PC-9 (cell line): ENCODE data around the gene AS3MT. TPM values are rescaled to one million over a fixed set of nuclear protein-coding genes. Genes with fewer than 3 reads are reported as not detected.
"Not testable (repeated sequence)": the region's sequence is repeated elsewhere in the genome, so short reads cannot be mapped to it uniquely, and the experiment has no call there.

Experiments used
- BruUV-seq: library from RNA; stranded (reverse); fragments of 400-500 nt; replicated peaks from 2 replicates; lab custom pipeline; 2021; lab: Mats Ljungman, UMichigan
- CTCF ChIA-PET: fragments of 300-600 bp; sonication (Branson Sonifier 250); formaldehyde crosslinking; loops from one replicate; lab custom pipeline; 2022; ENCODE audit warnings: antibody characterized with exemption; lab: Charles Lee
- POLR2A ChIA-PET: fragments of 300-600 bp; sonication (Branson Sonifier 250); formaldehyde crosslinking; loops from one replicate; lab custom pipeline; 2022; ENCODE audit warnings: antibody characterized with exemption; ENCODE audit not compliant: unreplicated experiment; lab: Charles Lee
- DNase-seq, 2 experiments: peaks; one replicate each; pipeline versions ENCODE4 v3.0.0 to v3.0.0-alpha.2; 2015 to 2022; ENCODE audit warnings: mixed read lengths in 1 of 2
- H2AFZ ChIP-seq: fragments of 200-600 bp; sonication (generic); 2 replicates; pipeline ENCODE4 v1.8.1; 2017; ENCODE audit warnings: antibody characterized with exemption
- H3F3A ChIP-seq: fragments of 200-600 bp; sonication (generic); 2 replicates; pipeline ENCODE4 v1.8.1; 2017; ENCODE audit warnings: antibody characterized with exemption, mild to moderate bottlenecking, low read depth; ENCODE audit not compliant: insufficient read depth
- H3K27ac ChIP-seq: fragments of 200-600 bp; sonication (generic); 2 replicates; pipeline ENCODE4 v1.6.1; 2016; ENCODE audit warnings: mixed run types
- H3K27me3 ChIP-seq: fragments of 200-600 bp; sonication (generic); 2 replicates; pipeline ENCODE4 v1.6.1; 2016; ENCODE audit warnings: low read depth, mixed run types; ENCODE audit not compliant: insufficient read depth
- H3K36me3 ChIP-seq: fragments of 200-600 bp; sonication (generic); 2 replicates; pipeline ENCODE4 v1.6.1; 2016; ENCODE audit warnings: low read depth, mixed run types
- H3K4me1 ChIP-seq: fragments of 200-600 bp; sonication (generic); replicated peaks from 2 replicates; pipeline ENCODE4 v1.6.1; 2016; ENCODE audit warnings: mixed run types; ENCODE audit not compliant: insufficient read depth
- H3K4me2 ChIP-seq: fragments of 200-600 bp; sonication (generic); 2 replicates; pipeline ENCODE4 v1.6.1; 2017; ENCODE audit warnings: mixed run types
- H3K4me3 ChIP-seq: fragments of 200-600 bp; sonication (generic); 2 replicates; pipeline ENCODE4 v1.6.1; 2016; ENCODE audit warnings: mixed run types
- H3K79me2 ChIP-seq: fragments of 200-600 bp; sonication (generic); 2 replicates; pipeline ENCODE4 v1.6.1; 2017; ENCODE audit warnings: low read depth, mixed run types
- H3K9me2 ChIP-seq: fragments of 200-600 bp; sonication (generic); 2 replicates; pipeline ENCODE4 v1.8.1; 2017; ENCODE audit warnings: mild to moderate bottlenecking; ENCODE audit not compliant: insufficient read depth
- H3K9me3 ChIP-seq: fragments of 200-600 bp; sonication (generic); 2 replicates; pipeline ENCODE4 v1.8.1; 2016; ENCODE audit warnings: low read depth; ENCODE audit not compliant: insufficient read depth
- H4K20me1 ChIP-seq: fragments of 200-600 bp; sonication (generic); 2 replicates; pipeline ENCODE4 v1.8.1; 2017; ENCODE audit not compliant: insufficient read depth
- EZH2 ChIP-seq: fragments of 200-600 bp; sonication (generic); IDR thresholded peaks from 2 replicates; pipeline ENCODE4 v1.8.0; 2017; ENCODE audit warnings: antibody characterized with exemption, low read depth
- intact Hi-C: fragments of 100-400 bp; cut with micrococcal nuclease; formaldehyde crosslinking; loops from one replicate; pipeline ENCODE4 v1.10.0; 2022; ENCODE audit not compliant: unreplicated experiment
- total RNA-seq: library from RNA; stranded (reverse); gene quantifications from 2 replicates; pipeline ENCODE4 v1.2.3, GENCODE V29; 2021
- TF ChIP-seq, protein P1 (sequence below): fragments of 200-600 bp; sonication (generic); conservative IDR thresholded peaks from 2 replicates; pipeline ENCODE4 v1.6.1; 2017; ENCODE audit warnings: mixed run types, antibody characterized with exemption, mild to moderate bottlenecking, moderate library complexity

AS3MT gene
- total RNA-seq, 1 experiment from 2014 or later = 0.22 TPM

DNA sequence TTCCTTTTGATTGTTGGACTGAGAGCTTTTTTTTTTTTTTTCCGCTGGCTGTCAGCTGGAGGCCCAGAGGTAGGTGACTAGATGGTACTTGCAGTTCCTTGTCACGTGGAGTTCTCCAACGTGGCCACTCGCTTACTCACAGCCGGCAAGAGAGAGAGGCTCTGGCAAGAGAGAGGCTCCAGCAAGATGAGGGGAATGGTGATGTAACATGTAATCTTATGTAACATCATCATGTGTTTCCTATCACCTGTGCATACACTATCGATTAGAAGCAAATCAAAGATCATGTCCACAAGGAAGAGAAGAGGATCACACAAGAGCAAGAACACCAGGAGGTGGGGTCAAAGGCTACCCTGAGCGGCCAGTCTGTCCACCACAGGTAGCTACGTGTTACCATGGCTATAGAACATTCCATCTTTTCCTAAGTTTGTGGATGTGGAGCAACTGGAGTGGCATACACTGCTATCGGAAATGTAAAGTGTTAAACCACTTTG lies 19.2 kb upstream of the AS3MT start:
- no peaks in the 10 kb centered on the region for H3F3A ChIP-seq
- H3K9me3 ChIP-seq = no peaks in the 10 kb centered on the region
- no peaks in the 10 kb centered on the region for H3K27me3 ChIP-seq
- H3K4me3 ChIP-seq = no peak overlapping the region
- no peak for DNase-seq
- no peak overlapping the region for H2AFZ ChIP-seq
- no peaks in the 10 kb centered on the region for H3K36me3 ChIP-seq
- no peak overlapping the region for H3K27ac ChIP-seq
- H3K79me2 ChIP-seq = peaks cover 2% of the 10 kb centered on the region
- ChIA-PET CTCF (interaction anchor here (0.6 to 0.7 kb wide), 2 partner anchors 51 to 501 kb away, joined by 3 to 4 read pairs; partner anchors contain the start of gene PCGF6), POLR2A (no interaction called here)
- no peaks in the 10 kb centered on the region for H4K20me1 ChIP-seq
- no peaks in the 10 kb centered on the region for H3K9me2 ChIP-seq
- intact Hi-C loops = no loop called here
- TF ChIP-seq EZH2 = no peak
- TF ChIP-seq, protein P1, sequence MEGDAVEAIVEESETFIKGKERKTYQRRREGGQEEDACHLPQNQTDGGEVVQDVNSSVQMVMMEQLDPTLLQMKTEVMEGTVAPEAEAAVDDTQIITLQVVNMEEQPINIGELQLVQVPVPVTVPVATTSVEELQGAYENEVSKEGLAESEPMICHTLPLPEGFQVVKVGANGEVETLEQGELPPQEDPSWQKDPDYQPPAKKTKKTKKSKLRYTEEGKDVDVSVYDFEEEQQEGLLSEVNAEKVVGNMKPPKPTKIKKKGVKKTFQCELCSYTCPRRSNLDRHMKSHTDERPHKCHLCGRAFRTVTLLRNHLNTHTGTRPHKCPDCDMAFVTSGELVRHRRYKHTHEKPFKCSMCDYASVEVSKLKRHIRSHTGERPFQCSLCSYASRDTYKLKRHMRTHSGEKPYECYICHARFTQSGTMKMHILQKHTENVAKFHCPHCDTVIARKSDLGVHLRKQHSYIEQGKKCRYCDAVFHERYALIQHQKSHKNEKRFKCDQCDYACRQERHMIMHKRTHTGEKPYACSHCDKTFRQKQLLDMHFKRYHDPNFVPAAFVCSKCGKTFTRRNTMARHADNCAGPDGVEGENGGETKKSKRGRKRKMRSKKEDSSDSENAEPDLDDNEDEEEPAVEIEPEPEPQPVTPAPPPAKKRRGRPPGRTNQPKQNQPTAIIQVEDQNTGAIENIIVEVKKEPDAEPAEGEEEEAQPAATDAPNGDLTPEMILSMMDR = no peak
- no peaks in the 10 kb centered on the region for H3K4me1 ChIP-seq
- BruUV-seq = no TSS peak
- no peak overlapping the region for H3K4me2 ChIP-seq

GRCh38 chr10:102853237-102853636 lies 16.0 kb upstream of the AS3MT start:
- H3K27me3 ChIP-seq, H3K9me2 ChIP-seq, H2AFZ ChIP-seq, H3K79me2 ChIP-seq, H4K20me1 ChIP-seq, intact Hi-C loops, H3K36me3 ChIP-seq, H3K4me1 ChIP-seq, H3K4me2 ChIP-seq, DNase-seq, CTCF ChIA-PET, H3K27ac ChIP-seq, H3F3A ChIP-seq, H3K4me3 ChIP-seq, H3K9me3 ChIP-seq, POLR2A ChIA-PET, BruUV-seq: not testable (repeated sequence)

DNA sequence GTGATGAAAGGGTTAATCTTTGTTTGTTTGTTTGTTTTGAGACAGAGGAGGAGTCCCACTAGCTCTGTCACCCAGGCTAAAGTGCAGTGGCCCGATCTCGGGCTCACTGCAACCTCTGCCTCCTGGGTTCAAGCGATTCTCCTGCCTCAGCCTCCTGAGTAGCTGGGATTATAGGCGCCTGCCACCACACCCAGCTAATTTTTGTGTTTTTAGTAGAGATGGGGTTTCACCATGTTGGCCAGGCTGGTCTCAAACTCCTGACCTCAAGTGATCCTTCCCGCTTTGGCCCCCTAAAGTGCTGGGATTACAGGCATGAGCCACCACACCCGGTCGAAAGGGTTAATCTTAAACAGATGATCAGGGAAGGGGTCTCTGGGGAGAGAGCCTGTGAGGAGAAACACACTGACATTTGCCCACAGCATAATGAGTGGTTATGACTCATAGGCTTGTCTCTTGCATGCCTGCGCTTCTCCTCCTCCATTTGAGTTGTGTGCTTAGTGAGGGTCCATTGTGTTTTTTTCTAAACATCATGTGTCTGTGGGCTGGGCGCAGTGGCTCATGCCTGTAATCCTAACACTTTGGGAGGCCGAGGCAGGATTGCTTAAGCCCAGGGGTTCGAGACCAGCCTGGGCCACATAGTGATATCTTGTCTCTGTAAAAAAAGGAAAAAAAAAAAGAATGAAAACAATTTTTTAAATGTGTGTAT lies 13.4 kb upstream of the AS3MT start:
- H3K36me3 ChIP-seq, POLR2A ChIA-PET, CTCF ChIA-PET, H3K4me3 ChIP-seq, H3K9me2 ChIP-seq, H3K27ac ChIP-seq, BruUV-seq, H3K9me3 ChIP-seq, H3F3A ChIP-seq, H2AFZ ChIP-seq, H3K79me2 ChIP-seq, H3K27me3 ChIP-seq, H3K4me1 ChIP-seq, H4K20me1 ChIP-seq, intact Hi-C loops: not testable (repeated sequence)
- H3K4me2 ChIP-seq = peak overlapping the region; percentile 38; the same call in 1 of the 2 replicates
- peak in 1 of 2 experiments; percentile 48 for DNase-seq

DNA sequence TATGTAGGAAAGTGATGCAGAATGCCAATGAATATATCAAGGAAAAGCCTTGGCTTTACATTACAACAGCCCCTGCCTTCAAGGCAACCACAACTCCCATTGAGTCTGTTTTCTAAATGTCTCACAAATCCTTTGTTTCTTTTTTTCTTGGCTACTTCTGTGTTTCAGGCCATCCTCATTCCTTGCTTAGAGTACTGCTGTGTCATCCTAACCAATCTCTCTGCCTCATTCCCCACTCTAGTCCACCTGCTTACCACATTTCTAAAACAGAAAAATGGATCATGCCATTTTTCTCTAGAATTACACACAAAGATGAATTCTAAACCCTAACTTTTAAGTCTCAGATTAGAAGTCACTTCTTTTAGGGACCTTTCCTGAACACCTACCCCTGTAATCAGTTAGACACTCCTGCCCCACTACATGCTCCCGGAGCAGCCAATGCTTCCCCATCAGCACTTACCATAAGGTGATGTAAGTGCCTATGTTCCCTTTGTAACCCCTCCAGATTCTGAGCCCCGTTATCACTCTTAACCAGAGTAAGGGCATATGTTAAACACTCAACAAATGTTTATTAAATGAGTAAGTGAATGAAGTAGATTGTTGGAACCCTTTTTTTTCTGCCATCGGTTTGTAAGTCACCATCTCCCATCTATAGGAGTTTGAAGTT lies 12.4 kb upstream of the AS3MT start:
- no peak for TF ChIP-seq EZH2
- TF ChIP-seq, protein P1 = no peak
- CTCF ChIA-PET = no interaction called here
- Histone ChIP-seq H3K4me1 (no peaks in the 10 kb centered on the region), H3K4me2 (no peak overlapping the region), H3K27me3 (no peaks in the 10 kb centered on the region), H3K9me2 (no peaks in the 10 kb centered on the region), H3K36me3 (no peaks in the 10 kb centered on the region), H3K27ac (no peak overlapping the region), H2AFZ (no peak overlapping the region), H3F3A (no peaks in the 10 kb centered on the region), H3K79me2 (peaks cover 7% of the 10 kb centered on the region), H3K4me3 (no peak overlapping the region), H4K20me1 (no peaks in the 10 kb centered on the region), H3K9me3 (no peaks in the 10 kb centered on the region)
- intact Hi-C loops = no loop called here
- POLR2A ChIA-PET = no interaction called here
- BruUV-seq = no TSS peak
- no peak for DNase-seq
